OCI-LY3 (cell line): ENCODE measurements around the gene ZMIZ1.

ENCODE experiments used
- EZH2phosphoT487 ChIP-seq: fragments of 200-600 bp; shearing (Covaris generic); IDR thresholded peaks from 2 replicates; pipeline ENCODE4 v1.6.1; 2018; ENCODE audit warnings: antibody characterized with exemption, mixed run types, low read depth
- TF ChIP-seq, protein P1 (sequence below): fragments of 200-600, 300-600 bp; sonication (generic); IDR thresholded peaks from 2 replicates; pipeline ENCODE4 v1.5.1; 2014; ENCODE audit warnings: antibody characterized with exemption, low read length, low read depth

DNA sequence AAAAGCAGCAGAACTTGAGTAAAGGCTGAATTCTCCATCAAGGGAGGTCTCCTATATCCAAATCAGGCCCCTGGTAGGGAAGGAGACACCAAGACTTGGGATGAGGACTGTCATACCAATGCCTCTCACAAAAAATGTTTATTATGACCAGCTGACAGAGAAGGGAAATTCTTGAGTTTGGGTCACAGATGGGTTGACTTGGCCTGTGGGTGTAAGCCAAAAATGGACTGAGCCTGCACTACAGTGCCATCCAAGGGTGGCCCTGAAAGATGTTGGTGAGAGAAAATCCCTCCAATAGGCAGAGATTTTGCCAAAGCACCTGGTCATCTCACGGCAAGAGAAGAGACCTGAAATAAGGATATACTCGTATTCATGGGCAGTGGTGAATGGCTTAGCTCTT is 251.6 kb downstream of the ZMIZ1 start:
- TF ChIP-seq, protein P1, sequence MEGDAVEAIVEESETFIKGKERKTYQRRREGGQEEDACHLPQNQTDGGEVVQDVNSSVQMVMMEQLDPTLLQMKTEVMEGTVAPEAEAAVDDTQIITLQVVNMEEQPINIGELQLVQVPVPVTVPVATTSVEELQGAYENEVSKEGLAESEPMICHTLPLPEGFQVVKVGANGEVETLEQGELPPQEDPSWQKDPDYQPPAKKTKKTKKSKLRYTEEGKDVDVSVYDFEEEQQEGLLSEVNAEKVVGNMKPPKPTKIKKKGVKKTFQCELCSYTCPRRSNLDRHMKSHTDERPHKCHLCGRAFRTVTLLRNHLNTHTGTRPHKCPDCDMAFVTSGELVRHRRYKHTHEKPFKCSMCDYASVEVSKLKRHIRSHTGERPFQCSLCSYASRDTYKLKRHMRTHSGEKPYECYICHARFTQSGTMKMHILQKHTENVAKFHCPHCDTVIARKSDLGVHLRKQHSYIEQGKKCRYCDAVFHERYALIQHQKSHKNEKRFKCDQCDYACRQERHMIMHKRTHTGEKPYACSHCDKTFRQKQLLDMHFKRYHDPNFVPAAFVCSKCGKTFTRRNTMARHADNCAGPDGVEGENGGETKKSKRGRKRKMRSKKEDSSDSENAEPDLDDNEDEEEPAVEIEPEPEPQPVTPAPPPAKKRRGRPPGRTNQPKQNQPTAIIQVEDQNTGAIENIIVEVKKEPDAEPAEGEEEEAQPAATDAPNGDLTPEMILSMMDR = no peak
- TF ChIP-seq EZH2phosphoT487 = no peak
